ENCODE results near the gene SORBS1. TPM values are rescaled to one million over a fixed set of nuclear protein-coding genes. Genes with fewer than 3 reads are reported as not detected.

Gene SORBS1
- total and polyA plus RNA-seq, 2 of the 13 experiments (the other 11 are each of a cell fraction or from before 2014, with no cell fraction given), result 16.8 to 39.8 TPM

GRCh38 chr10:95467162-95467599 lies 94.0 kb downstream of the SORBS1 start (continued):
- TF ChIP-seq ELF1 (CRISPR knock-in tag; IDR thresholded peaks at IDR 0.05), result 0 out of 2 replicates have a peak, but pooled peaks have one; percentile 22
- 0 out of 2 replicates have a peak, but pooled peaks have one; percentile 50 for TF ChIP-seq ZNF614 (CRISPR knock-in tag; IDR thresholded peaks at IDR 0.05; ENCODE audit: borderline replicate concordance)
- 0 out of 2 replicates have a peak, but pooled peaks have one; percentile 36 for TF ChIP-seq PHF8 (CRISPR knock-in tag; IDR thresholded peaks at IDR 0.05)
- peak; percentile 86 for TF ChIP-seq TCF7 (IDR thresholded peaks at IDR 0.05; ENCODE audit: low read depth)
- TF ChIP-seq HIC2 (CRISPR knock-in tag; IDR thresholded peaks at IDR 0.05; ENCODE audit: low read depth), result no peak
- 0 out of 2 replicates have a peak, but pooled peaks have one; percentile 38 for TF ChIP-seq ZFP37 (CRISPR knock-in tag; IDR thresholded peaks at IDR 0.05; ENCODE audit: borderline replicate concordance)
- peak in 1 of 2 experiments; percentile 27; a peak in 1 of 4 replicates for TF ChIP-seq KLF16 (CRISPR knock-in tag; IDR thresholded peaks at IDR 0.05)
- no peak for TF ChIP-seq ZNF674 (CRISPR knock-in tag; IDR thresholded peaks at IDR 0.05; ENCODE audit: low read depth)
- no peak for TF ChIP-seq ZNF253 (CRISPR knock-in tag; IDR thresholded peaks at IDR 0.05; ENCODE audit: borderline replicate concordance)
- TF ChIP-seq FOXC1 (CRISPR knock-in tag; IDR thresholded peaks at IDR 0.05; ENCODE audit: borderline replicate concordance), result 0 out of 2 replicates have a peak, but pooled peaks have one; percentile 25
- TF ChIP-seq ESRRA (CRISPR knock-in tag; IDR thresholded peaks at IDR 0.05; ENCODE audit: low read depth), result no peak
- peak; percentile 84 for TF ChIP-seq RAD21 (CRISPR knock-in tag; IDR thresholded peaks at IDR 0.05)
- TF ChIP-seq ZBTB38 (CRISPR knock-in tag; IDR thresholded peaks at IDR 0.05), result peak; percentile 77
- TF ChIP-seq SP5 (CRISPR knock-in tag; IDR thresholded peaks at IDR 0.05; ENCODE audit: borderline replicate concordance, low read depth), result peak; percentile 67
- no peak for TF ChIP-seq ZNF160 (CRISPR knock-in tag; IDR thresholded peaks at IDR 0.05)
- TF ChIP-seq THAP8 (CRISPR knock-in tag; IDR thresholded peaks at IDR 0.05; ENCODE audit: borderline replicate concordance), result no peak
- TF ChIP-seq ZNF333 (CRISPR knock-in tag; IDR thresholded peaks at IDR 0.05; ENCODE audit: borderline replicate concordance), result no peak
- no peak for TF ChIP-seq NCOR1 (IDR thresholded peaks at IDR 0.05; ENCODE audit: borderline replicate concordance, low read length)
- no peak for TF ChIP-seq U2AF2 (IDR thresholded peaks at IDR 0.05; ENCODE audit: low read depth, low read length)
- no peak; the same call in 1 of the 2 replicates for TF ChIP-seq ZNF503 (CRISPR knock-in tag; IDR thresholded peaks at IDR 0.05)
- TF ChIP-seq ZBTB7B (CRISPR knock-in tag; IDR thresholded peaks at IDR 0.05), result peak; percentile 64
- no peak for TF ChIP-seq TSC22D2 (CRISPR knock-in tag; IDR thresholded peaks at IDR 0.05; ENCODE audit: borderline replicate concordance)
- TF ChIP-seq ISX (CRISPR knock-in tag; conservative IDR thresholded peaks at IDR 0.05), result 0 out of 2 replicates have a peak, but pooled peaks have one; percentile 29
- TF ChIP-seq NFIB (CRISPR knock-in tag; IDR thresholded peaks at IDR 0.05; ENCODE audit: borderline replicate concordance), result no peak
- peak; percentile 83 for TF ChIP-seq ZMYM4 (CRISPR knock-in tag; IDR thresholded peaks at IDR 0.05)
- TF ChIP-seq ARHGAP35 (CRISPR knock-in tag; IDR thresholded peaks at IDR 0.05; ENCODE audit: borderline replicate concordance), result no peak
- no peak for TF ChIP-seq ZNF530 (CRISPR knock-in tag; IDR thresholded peaks at IDR 0.05; ENCODE audit: low read depth)
- peak; percentile 31 for TF ChIP-seq CBX1 (IDR thresholded peaks at IDR 0.05; ENCODE audit: low read depth)
